ENCODE data around the gene GSTK1.
A peak's percentile ranks its signal among the peaks of the same experiment; 100 is the strongest.
"Not testable (repeated sequence)": the region's sequence is repeated elsewhere in the genome, so short reads cannot be mapped to it uniquely, and the experiment has no call there.

Gene GSTK1

GRCh38 chr7:143263266-143264195, at the start of gene GSTK1:
TSS of gene GSTK1 (plus strand) at chr7:143263441. CDS start at chr7:143263514, 73 bp downstream.
- peak; percentile 84 for DNase-seq (ENCODE audit: low spot score)

DNA sequence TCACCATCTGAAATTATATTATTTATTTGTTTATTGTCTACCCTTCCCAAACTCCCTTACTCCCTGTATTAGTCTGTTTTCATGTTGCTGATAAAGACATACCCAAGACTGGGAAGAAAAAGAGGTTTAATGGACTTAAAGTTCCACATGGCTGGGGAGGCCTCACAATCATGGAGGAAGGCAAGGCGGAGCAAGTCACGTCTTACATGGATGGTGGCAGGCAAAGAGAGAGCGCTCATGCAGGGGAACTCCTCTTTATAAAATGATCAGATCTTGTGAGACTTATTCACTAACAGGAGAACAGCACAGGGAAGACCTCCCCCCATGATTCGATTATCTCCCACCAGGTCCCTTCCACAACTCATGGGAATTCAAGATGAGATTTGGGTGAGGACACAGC, 49.8 kb upstream of the GSTK1 start:
- not testable (repeated sequence) for DNase-seq (ENCODE audit: low spot score)

DNA sequence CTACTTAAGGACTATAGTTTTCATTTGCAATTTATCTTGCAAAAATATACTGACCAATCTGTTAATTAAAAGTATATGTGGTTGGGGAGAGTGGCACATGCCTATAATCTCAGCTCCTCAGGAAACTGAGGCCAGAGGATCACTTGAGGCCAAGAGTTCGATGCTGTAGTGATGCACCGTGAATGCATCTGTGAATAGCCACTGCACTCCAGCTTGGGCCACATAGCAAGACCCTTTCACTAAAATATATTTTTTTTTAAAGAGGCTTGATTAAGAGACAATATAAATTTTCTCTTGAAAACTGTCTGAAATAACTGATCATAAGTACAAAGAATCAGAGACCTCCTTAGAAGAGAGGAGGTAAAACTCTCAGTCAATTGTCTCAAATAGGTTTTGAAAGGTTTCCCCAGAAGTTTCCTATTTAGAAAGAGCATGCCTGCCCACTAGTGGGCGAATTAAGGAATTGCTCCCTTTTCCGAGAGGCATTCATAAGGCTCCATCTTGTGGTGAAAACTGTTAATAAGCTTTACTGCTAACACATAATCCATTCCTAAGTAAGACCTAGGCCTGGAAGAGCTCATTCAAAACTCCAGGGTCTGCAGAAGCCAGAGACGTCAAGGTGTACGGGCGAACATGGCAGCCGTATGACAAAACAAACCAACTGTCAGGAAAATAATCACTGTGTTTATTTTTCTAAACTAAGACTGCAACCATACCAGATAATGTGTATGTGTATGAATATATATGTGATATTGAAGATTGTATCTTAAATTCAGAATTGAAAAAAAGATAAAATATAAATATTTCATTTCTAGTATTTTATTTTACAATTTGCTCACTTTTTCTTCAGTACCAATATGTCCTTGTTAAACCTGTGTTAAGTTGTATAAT, 48.2 kb upstream of the GSTK1 start:
- peak; percentile 95 for DNase-seq (ENCODE audit: low spot score)

- no peak for DNase-seq (ENCODE audit: low spot score)
Measured at GRCh38 chr7:143216151-143216550, 47.1 kb upstream of the GSTK1 start.

- DNase-seq (ENCODE audit: low spot score) = no peak
Measured at GRCh38 chr7:143216686-143217085, 46.6 kb upstream of the GSTK1 start.

- no peak for DNase-seq (ENCODE audit: low spot score)
Measured at GRCh38 chr7:143217806-143218205, 45.4 kb upstream of the GSTK1 start.

GRCh38 chr7:143221286-143221685, 42.0 kb upstream of the GSTK1 start:
- no peak for DNase-seq (ENCODE audit: low spot score)

DNA sequence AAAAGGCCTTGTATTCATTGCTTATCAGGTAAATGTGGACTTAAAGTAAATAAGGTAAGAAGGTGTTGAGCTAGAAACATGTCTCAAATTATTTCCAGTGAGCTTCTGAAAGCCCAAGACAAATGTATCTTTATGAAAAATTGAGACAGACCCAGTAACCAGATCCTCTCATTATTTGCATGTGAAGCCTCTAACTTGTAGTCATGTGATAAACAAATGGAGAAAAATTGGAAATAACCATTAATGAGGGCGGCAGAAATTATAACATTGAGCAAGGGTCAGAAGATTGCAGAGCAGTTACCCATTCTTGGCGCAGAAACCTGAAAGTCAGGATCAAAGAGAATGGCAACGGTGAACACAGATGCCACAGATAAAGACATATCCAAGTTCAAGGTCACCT, 41.5 kb upstream of the GSTK1 start, which contains the start of gene TAS2R40:
Gene TAS2R40 (plus strand): TSS at position 301 of the 400 bp plus-strand sequence. CDS start 42 bp downstream, at position 343.
- no peak for DNase-seq (ENCODE audit: low spot score)

DNA sequence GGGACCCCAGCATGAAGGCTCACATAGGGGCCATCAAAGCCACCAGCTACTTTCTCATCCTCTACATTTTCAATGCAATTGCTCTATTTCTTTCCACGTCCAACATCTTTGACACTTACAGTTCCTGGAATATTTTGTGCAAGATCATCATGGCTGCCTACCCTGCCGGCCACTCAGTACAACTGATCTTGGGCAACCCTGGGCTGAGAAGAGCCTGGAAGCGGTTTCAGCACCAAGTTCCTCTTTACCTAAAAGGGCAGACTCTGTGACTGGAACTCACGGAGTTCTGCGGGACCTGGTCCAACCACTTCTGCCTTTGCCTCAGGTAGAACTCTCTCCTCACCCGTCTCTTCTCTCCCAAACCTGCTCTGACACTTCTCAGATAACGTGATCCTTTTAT, 40.5 kb upstream of the GSTK1 start:
- DNase-seq (ENCODE audit: low spot score) = no peak

- no peak for DNase-seq (ENCODE audit: low spot score)
Measured at GRCh38 chr7:143223784-143224183, 39.5 kb upstream of the GSTK1 start.

DNA sequence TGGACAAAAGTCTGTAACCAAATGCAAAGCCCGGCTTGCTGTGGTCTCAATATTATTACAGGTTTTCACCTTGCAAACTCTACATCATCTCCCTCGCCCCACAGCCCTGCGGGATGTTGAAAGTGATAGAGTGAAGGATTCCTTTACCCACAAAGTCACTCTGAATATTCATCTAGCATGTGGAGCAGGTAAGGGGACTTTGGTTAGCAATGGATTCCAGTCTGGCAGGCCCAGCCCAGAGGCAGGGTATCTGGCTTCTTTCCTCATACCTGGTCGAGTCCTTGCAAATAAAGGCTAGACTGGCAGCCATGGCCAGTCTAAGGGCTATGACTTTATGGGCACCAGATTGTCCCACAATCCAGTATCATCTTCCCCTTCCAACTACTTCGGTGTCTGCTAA, 38.2 kb upstream of the GSTK1 start:
- DNase-seq (ENCODE audit: low spot score) = no peak

- no peak for DNase-seq (ENCODE audit: low spot score)
Measured at GRCh38 chr7:143227806-143228205, 35.4 kb upstream of the GSTK1 start.

DNA sequence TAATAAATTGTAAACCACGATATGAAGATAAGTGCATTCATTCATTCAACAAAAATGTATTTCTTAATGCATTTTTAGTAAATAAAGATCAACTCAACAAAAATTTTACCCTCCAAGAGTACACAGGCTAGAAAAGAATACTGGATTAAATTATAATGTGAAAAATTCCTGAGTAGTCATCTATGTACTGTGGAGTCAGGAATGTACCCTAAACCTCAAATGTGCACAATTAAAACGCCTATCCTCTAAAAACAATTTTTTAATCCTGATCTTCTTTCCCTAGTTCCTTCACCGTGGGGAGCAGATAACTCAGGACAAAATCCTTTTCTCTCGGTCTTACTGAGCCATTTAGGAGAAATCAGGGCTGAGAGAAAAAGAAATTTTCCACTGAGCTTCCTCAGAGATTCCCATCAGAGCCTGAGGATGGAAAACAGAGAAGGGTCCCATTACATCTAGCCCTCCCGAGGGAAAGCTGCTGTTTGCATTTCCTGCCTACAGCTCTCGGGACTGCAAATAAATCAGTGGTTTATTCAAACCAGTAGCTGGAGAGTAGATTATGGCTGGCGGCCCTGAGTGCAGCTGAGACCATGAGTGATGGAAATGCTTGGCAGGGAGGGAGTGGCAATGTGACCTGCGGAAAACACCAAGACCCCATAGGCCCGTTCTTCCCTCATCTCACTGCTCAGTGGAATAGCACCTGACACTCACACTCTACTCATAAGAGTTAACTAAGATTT, 34.0 kb upstream of the GSTK1 start:
- DNase-seq (ENCODE audit: low spot score) = no peak

DNA sequence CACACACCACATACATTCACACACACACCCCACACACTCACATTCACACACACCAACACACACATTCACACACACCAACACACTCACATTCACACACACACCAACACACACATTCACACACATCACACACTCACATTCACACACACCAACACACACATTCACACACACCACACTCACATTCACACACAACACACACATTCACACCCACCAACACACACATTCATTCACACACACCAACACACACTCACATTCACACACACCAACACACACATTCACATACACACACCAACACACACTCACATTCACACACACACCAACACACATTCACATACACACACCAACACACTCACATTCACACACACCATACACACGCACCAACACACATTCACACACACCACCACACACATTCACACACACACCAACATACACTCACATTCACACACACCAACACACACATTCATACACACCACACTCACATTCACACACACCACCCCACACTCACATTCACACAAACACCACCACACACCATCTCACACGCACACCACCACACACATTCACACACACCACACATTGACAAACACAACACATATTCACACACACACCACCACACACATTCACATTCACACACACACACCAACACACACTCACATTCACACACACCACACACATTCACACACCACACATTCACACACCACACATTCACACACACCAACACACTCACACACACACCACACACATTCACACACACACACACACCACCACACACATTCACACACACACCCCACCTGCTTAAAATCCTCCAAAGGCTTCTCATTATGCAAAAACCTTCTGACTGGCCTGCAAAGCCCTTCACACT, 32.4 kb upstream of the GSTK1 start:
- no peak for DNase-seq (ENCODE audit: low spot score)

DNA sequence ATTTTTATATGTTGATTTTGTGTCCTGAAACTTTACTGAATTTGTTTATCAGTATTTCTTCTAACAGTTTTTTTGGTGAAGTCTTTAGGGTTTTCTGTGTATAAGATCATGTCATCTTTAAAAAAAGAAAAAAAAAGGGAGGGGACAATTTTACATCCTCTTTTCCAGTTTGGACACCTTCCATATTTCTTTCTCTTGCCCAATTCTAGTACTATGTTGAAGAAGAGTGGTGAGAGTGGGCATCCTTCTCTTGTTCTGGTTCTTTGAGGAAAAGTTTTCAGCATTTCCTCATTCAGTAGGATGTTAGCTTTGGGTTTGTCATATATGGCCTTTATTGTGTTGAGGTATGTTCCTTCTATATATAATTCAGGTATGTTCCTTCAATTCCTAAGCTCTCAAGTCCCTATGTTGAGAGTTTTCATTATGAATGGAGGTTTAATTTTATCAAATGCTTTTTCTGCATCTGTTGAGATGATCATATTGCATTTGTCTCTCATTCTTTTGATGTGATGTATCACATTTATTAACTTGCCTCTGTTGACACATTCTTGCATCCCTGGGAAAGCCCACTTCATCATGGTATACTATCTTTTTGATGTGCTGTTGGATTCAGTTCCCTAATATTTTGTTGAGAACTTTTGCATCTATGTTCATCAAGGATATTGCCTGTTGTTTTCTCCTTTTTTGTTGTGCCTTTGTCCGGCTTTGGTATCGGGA, 29.3 kb upstream of the GSTK1 start:
- no peak for DNase-seq (ENCODE audit: low spot score)

- no peak for DNase-seq (ENCODE audit: low spot score)
Measured at GRCh38 chr7:143234533-143234875, 28.7 kb upstream of the GSTK1 start.

DNA sequence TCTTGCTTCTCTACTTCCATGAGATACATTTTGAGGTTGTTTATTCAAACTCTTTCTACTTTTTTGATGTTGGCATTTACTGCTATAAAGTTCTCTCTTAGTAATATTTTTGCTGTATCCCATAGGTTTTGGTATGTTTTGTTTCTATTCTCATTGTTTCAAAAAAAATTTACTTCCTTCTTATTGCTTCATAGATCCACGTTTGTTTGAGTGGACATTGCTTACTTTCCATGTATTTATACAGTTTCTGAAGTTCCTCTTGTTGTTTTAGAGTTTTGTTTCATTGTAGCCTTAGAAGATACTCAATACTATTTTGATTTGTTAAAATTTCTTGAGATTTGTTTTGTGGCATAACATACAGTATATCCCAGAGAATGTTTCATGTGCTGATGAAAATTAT, 27.7 kb upstream of the GSTK1 start:
- no peak for DNase-seq (ENCODE audit: low spot score)

DNA sequence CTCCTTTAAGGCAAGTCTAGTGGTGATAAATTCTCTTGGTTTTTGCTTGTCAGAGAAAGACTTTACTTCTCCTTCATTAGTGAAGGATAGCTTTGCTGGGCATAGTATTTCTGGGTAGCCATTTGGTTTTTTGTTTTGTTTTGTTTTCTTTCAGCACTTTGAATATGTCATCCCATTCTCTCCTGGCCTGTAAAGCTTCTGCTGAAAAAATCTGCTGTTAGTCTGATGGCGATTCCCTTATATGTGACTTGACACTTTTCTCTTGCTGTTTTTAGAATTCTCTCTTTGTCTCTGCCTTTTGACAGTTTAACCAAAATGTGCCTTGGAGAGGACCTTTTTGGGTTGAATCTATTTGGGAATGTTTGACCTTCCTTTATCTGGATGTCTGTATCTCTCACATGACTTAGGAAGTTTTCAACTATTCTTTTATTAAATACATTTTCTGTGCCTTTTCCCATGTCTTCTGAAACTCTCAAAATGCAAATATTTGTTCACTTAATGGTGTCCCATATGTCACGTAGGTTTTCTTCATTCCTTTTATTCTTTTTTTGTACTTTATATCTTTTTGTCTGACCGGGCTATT, 26.7 kb upstream of the GSTK1 start:
- no peak for DNase-seq (ENCODE audit: low spot score)

- DNase-seq (ENCODE audit: low spot score) = no peak
Measured at GRCh38 chr7:143237366-143237765, 25.9 kb upstream of the GSTK1 start.

Data from LoVo (cell line).